SHP77 (cell line): ENCODE measurements around the gene SAYSD1.

Experiments used
- DNase-seq, 2 experiments: peaks; one replicate each; lab custom pipeline; 2025; lab: John Stamatoyannopoulos, UW

Gene SAYSD1

GRCh38 chr6:39058471-39059147 is 56.4 kb downstream of the SAYSD1 start:
- DNase-seq = no peak

- no peak for DNase-seq
Observed at GRCh38 chr6:39057251-39058155, 57.5 kb downstream of the SAYSD1 start.

GRCh38 chr6:39056681-39057080 is 58.3 kb downstream of the SAYSD1 start:
- no peak for DNase-seq

GRCh38 chr6:39056191-39056590 is 58.8 kb downstream of the SAYSD1 start:
- DNase-seq = no peak

- no peak for DNase-seq
Observed at GRCh38 chr6:39055661-39056060, 59.3 kb downstream of the SAYSD1 start.

GRCh38 chr6:39054577-39055142 is 60.3 kb downstream of the SAYSD1 start:
- DNase-seq = no peak
